Bronchial smooth muscle cell (primary cell): ENCODE data around the gene ZFAND2A. TPM values are rescaled to one million over a fixed set of nuclear protein-coding genes. Genes with fewer than 3 reads are reported as not detected.

Source experiments
- total RNA-seq: library from RNA; depleted of rRNA; stranded (reverse); fragments of >200 nt; gene quantifications from 2 replicates; pipeline ENCODE4 v1.2.1, GENCODE V29; 2014

ZFAND2A gene
- 12.0 and 23.5 TPM in 2 replicates for total RNA-seq

GRCh38 chr7:1159891-1160669 is at the start of gene ZFAND2A:
TSS of gene ZFAND2A (minus strand) at chr7:1160196. CDS start at chr7:1158212, 1,984 bp downstream.

Other genes starting within 250 kb of the ZFAND2A start
- 0.79 and 1.1 TPM in 2 replicates for gene ADAP1, start 205.5 kb downstream of the ZFAND2A start, total RNA-seq
- 8.0 and 9.5 TPM in 2 replicates for gene COX19, start 184.6 kb downstream of the ZFAND2A start, total RNA-seq
- 0.16 TPM in 1 of 2 replicates, not detected in the other for gene CYP2W1, start 177.0 kb downstream of the ZFAND2A start, total RNA-seq
- gene GPR146, start 115.7 kb downstream of the ZFAND2A start, total RNA-seq = 1.6 and 2.4 TPM in 2 replicates
- 2.1 and 3.6 TPM in 2 replicates for gene GPER1, start 72.1 kb downstream of the ZFAND2A start, total RNA-seq
- gene UNCX, start 72.7 kb upstream of the ZFAND2A start, total RNA-seq = not detected in 2 replicates